ENCODE results near the gene NT5DC3. TPM values are rescaled to one million over a fixed set of nuclear protein-coding genes. Genes with fewer than 3 reads are reported as not detected.

The NT5DC3 gene
- total RNA-seq, 1 experiment from 2014 or later = 19.7 TPM

GRCh38 chr12:103780093-103780440 lies 61.0 kb downstream of the NT5DC3 start:
- intact Hi-C loops (cut with micrococcal nuclease; ENCODE audit: unreplicated experiment) = no loop called here
- Histone ChIP-seq H3K27me3 (replicated peaks; ENCODE audit: insufficient read depth, low read depth, low read length, poor library complexity) (no peaks in the 10 kb centered on the region), H3K27ac (ENCODE audit: low read depth, low read length, poor library complexity, severe bottlenecking) (no peak overlapping the region), H3K4me1 (ENCODE audit: insufficient read depth, low read length, poor library complexity, severe bottlenecking) (no peaks in the 10 kb centered on the region), H3K36me3 (ENCODE audit: insufficient read depth, low read length, poor library complexity, severe bottlenecking) (peaks cover 18% of the 10 kb centered on the region), H3K4me3 (ENCODE audit: low read depth, low read length, poor library complexity, severe bottlenecking) (no peak overlapping the region), H3K9me3 (ENCODE audit: low read depth, low read length, poor library complexity, severe bottlenecking) (no peaks in the 10 kb centered on the region)
- ChIA-PET CTCF (no interaction called here), POLR2A (ENCODE audit: low non-redundant PET) (no interaction called here)
- TF ChIP-seq CTCF (conservative IDR thresholded peaks at IDR 0.05; ENCODE audit: low read depth, low read length) (no peak), EZH2 (IDR thresholded peaks at IDR 0.05; ENCODE audit: borderline replicate concordance, low read depth, low read length, poor library complexity, severe bottlenecking) (no peak)
- no peak for DNase-seq (ENCODE audit: low spot score)
- no TSS peak for BruUV-seq (replicated peaks)

GRCh38 chr12:103779410-103780092 lies 61.5 kb downstream of the NT5DC3 start:
- Histone ChIP-seq H3K36me3 (ENCODE audit: insufficient read depth, low read length, poor library complexity, severe bottlenecking) (peaks cover 18% of the 10 kb centered on the region), H3K27ac (ENCODE audit: low read depth, low read length, poor library complexity, severe bottlenecking) (no peak overlapping the region), H3K27me3 (replicated peaks; ENCODE audit: insufficient read depth, low read depth, low read length, poor library complexity) (no peaks in the 10 kb centered on the region), H3K4me3 (ENCODE audit: low read depth, low read length, poor library complexity, severe bottlenecking) (no peak overlapping the region), H3K4me1 (ENCODE audit: insufficient read depth, low read length, poor library complexity, severe bottlenecking) (no peaks in the 10 kb centered on the region), H3K9me3 (ENCODE audit: low read depth, low read length, poor library complexity, severe bottlenecking) (no peaks in the 10 kb centered on the region)
- TF ChIP-seq CTCF (conservative IDR thresholded peaks at IDR 0.05; ENCODE audit: low read depth, low read length) (no peak), EZH2 (IDR thresholded peaks at IDR 0.05; ENCODE audit: borderline replicate concordance, low read depth, low read length, poor library complexity, severe bottlenecking) (no peak)
- intact Hi-C loops (cut with micrococcal nuclease; ENCODE audit: unreplicated experiment) = no loop called here
- ChIA-PET POLR2A (ENCODE audit: low non-redundant PET) (no interaction called here), CTCF (no interaction called here)
- DNase-seq (ENCODE audit: low spot score) = no peak
- no TSS peak for BruUV-seq (replicated peaks)

- no peak for DNase-seq (ENCODE audit: low spot score)
- no TSS peak for BruUV-seq (replicated peaks)
- H3K4me3 ChIP-seq (ENCODE audit: low read depth, low read length, poor library complexity, severe bottlenecking) = no peak overlapping the region
- CTCF ChIA-PET = no interaction called here
- TF ChIP-seq EZH2 (IDR thresholded peaks at IDR 0.05; ENCODE audit: borderline replicate concordance, low read depth, low read length, poor library complexity, severe bottlenecking) (no peak), CTCF (conservative IDR thresholded peaks at IDR 0.05; ENCODE audit: low read depth, low read length) (no peak)
- no peaks in the 10 kb centered on the region for H3K27me3 ChIP-seq (replicated peaks; ENCODE audit: insufficient read depth, low read depth, low read length, poor library complexity)
- POLR2A ChIA-PET (ENCODE audit: low non-redundant PET) = no interaction called here
- H3K36me3 ChIP-seq (ENCODE audit: insufficient read depth, low read length, poor library complexity, severe bottlenecking) = peaks cover 18% of the 10 kb centered on the region
- intact Hi-C loops (cut with micrococcal nuclease; ENCODE audit: unreplicated experiment) = no loop called here
- H3K4me1 ChIP-seq (ENCODE audit: insufficient read depth, low read length, poor library complexity, severe bottlenecking) = no peaks in the 10 kb centered on the region
- no peaks in the 10 kb centered on the region for H3K9me3 ChIP-seq (ENCODE audit: low read depth, low read length, poor library complexity, severe bottlenecking)
- H3K27ac ChIP-seq (ENCODE audit: low read depth, low read length, poor library complexity, severe bottlenecking) = no peak overlapping the region
Observed at GRCh38 chr12:103778781-103779180, 62.3 kb downstream of the NT5DC3 start.

Measured in A673 (cell line).